ENCODE measurements around the gene SORBS2.

DNA sequence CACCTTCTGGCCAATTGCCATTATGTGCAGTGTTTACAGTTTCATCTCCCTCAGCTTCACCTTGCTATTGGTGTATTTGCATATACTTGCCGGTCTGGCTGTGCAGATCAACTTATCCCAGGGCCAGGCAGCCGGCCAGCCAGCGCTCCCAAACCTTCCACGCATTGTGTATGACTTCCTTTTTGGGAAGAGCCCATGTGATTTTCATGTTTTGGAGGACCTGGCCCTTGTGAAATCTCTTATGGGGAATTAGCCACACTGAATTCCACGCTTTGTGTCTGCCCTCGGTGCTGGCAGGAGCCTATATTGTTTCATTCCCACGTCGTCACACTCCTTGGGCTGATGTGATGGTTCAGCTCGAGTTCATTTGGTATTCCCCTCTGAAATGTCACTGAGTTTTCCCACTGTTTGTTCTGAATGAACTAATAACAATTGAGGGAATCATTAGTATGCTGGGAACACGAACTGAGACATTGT, 270.7 kb downstream of the SORBS2 start:
- TF ChIP-seq CTCF (IDR thresholded peaks at IDR 0.05) (no peak), POLR2A (IDR thresholded peaks at IDR 0.05) (no peak)
